Islet precursor cell (in vitro differentiated cells): Measurements from ENCODE around the gene SYNPR.

ENCODE experiments used
- DNase-seq: peaks from one replicate; pipeline ENCODE4 v3.0.0-alpha.2; 2018

The SYNPR gene

GRCh38 chr3:63477494-63478129, 199.5 kb downstream of the SYNPR start:
- no peak for DNase-seq

GRCh38 chr3:63478990-63479660, 201.0 kb downstream of the SYNPR start:
- DNase-seq = no peak

- DNase-seq = no peak
These were observed 201.5 kb downstream of the SYNPR start for GRCh38 chr3:63479661-63480035.

GRCh38 chr3:63481627-63482026, 203.5 kb downstream of the SYNPR start:
- DNase-seq = no peak

GRCh38 chr3:63482341-63482740, 204.2 kb downstream of the SYNPR start:
- no peak for DNase-seq

- DNase-seq = no peak
These were observed 214.4 kb downstream of the SYNPR start for GRCh38 chr3:63492464-63492863.

GRCh38 chr3:63493101-63493500, 215.0 kb downstream of the SYNPR start:
- DNase-seq = no peak

GRCh38 chr3:63494646-63495045, 216.5 kb downstream of the SYNPR start:
- no peak for DNase-seq

GRCh38 chr3:63497641-63498040, 219.5 kb downstream of the SYNPR start:
- DNase-seq = no peak

GRCh38 chr3:63500196-63500595, 222.1 kb downstream of the SYNPR start:
- no peak for DNase-seq

- no peak for DNase-seq
These were observed 230.2 kb downstream of the SYNPR start for GRCh38 chr3:63508305-63508704.

GRCh38 chr3:63508771-63509170, 230.7 kb downstream of the SYNPR start:
- no peak for DNase-seq

- DNase-seq = no peak
These were observed 235.7 kb downstream of the SYNPR start for GRCh38 chr3:63513791-63514190.

GRCh38 chr3:63514678-63515077, 236.6 kb downstream of the SYNPR start:
- no peak for DNase-seq

- no peak for DNase-seq
These were observed 241.3 kb downstream of the SYNPR start for GRCh38 chr3:63519426-63519825.

- no peak for DNase-seq
These were observed 243.5 kb downstream of the SYNPR start for GRCh38 chr3:63521657-63522056.

- no peak for DNase-seq
These were observed 245.0 kb downstream of the SYNPR start for GRCh38 chr3:63523100-63523499.

- no peak for DNase-seq
These were observed 250.4 kb downstream of the SYNPR start for GRCh38 chr3:63528325-63529000.

- no peak for DNase-seq
These were observed 254.4 kb downstream of the SYNPR start for GRCh38 chr3:63532521-63532920.

GRCh38 chr3:63538919-63539318, 260.8 kb downstream of the SYNPR start:
- no peak for DNase-seq

GRCh38 chr3:63555767-63556166, 277.7 kb downstream of the SYNPR start:
- DNase-seq = no peak

GRCh38 chr3:63556401-63556800, 278.3 kb downstream of the SYNPR start:
- no peak for DNase-seq

- DNase-seq = no peak
These were observed 279.8 kb downstream of the SYNPR start for GRCh38 chr3:63557912-63558311.

GRCh38 chr3:63559884-63560283, 281.8 kb downstream of the SYNPR start:
- no peak for DNase-seq
